Endometrium (tissue), 2 donors: ENCODE results near the gene HMCN2.
"Not testable (repeated sequence)": the region's sequence is repeated elsewhere in the genome, so short reads cannot be mapped to it uniquely, and the experiment has no call there.

ENCODE experiments used
- FAIRE-seq: peaks from 2 replicates; lab custom pipeline; 2012; peaks lifted over from hg19 to GRCh38; lab: Jason Lieb, UNC
- donor health status: control.
- donor health status: control.

The HMCN2 gene

GRCh38 chr9:130421154-130421801 lies 155.7 kb downstream of the HMCN2 start:
- no peak for FAIRE-seq

- FAIRE-seq = no peak
Measured at GRCh38 chr9:130421802-130422276, 156.3 kb downstream of the HMCN2 start.

- no peak for FAIRE-seq
Measured at GRCh38 chr9:130422546-130422945, 157.0 kb downstream of the HMCN2 start.

- FAIRE-seq = no peak
Measured at GRCh38 chr9:130423272-130423671, 157.7 kb downstream of the HMCN2 start.

GRCh38 chr9:130424595-130425454 lies 159.3 kb downstream of the HMCN2 start:
- no peak for FAIRE-seq

- no peak for FAIRE-seq
Measured at GRCh38 chr9:130425741-130426466, 160.3 kb downstream of the HMCN2 start.

- no peak for FAIRE-seq
Measured at GRCh38 chr9:130426467-130426773, 160.9 kb downstream of the HMCN2 start.

- FAIRE-seq = peak; percentile 8
Measured at GRCh38 chr9:130426883-130427282, 161.3 kb downstream of the HMCN2 start.

- FAIRE-seq = no peak
Measured at GRCh38 chr9:130427326-130427725, 161.8 kb downstream of the HMCN2 start.

GRCh38 chr9:130428086-130428665 lies 162.6 kb downstream of the HMCN2 start:
- no peak for FAIRE-seq

- no peak for FAIRE-seq
Measured at GRCh38 chr9:130429381-130429780, 163.8 kb downstream of the HMCN2 start.

- FAIRE-seq = no peak
Measured at GRCh38 chr9:130429831-130430230, 164.3 kb downstream of the HMCN2 start.

- FAIRE-seq = no peak
Measured at GRCh38 chr9:130430232-130430631, 164.7 kb downstream of the HMCN2 start.

- FAIRE-seq = no peak
Measured at GRCh38 chr9:130430734-130431535, 165.4 kb downstream of the HMCN2 start.

GRCh38 chr9:130431536-130432303 lies 166.2 kb downstream of the HMCN2 start:
- no peak for FAIRE-seq

GRCh38 chr9:130432362-130432761 lies 166.8 kb downstream of the HMCN2 start:
- FAIRE-seq = no peak

- FAIRE-seq = no peak
Measured at GRCh38 chr9:130432796-130433167, 167.2 kb downstream of the HMCN2 start.

GRCh38 chr9:130433168-130433946 lies 167.8 kb downstream of the HMCN2 start:
- FAIRE-seq = no peak

- FAIRE-seq = no peak
Measured at GRCh38 chr9:130433947-130434262, 168.3 kb downstream of the HMCN2 start.

GRCh38 chr9:130434656-130435055 lies 169.1 kb downstream of the HMCN2 start:
- not testable (repeated sequence) for FAIRE-seq
